Urinary bladder (tissue), 4 donors: ENCODE measurements around the gene GLYATL1B. TPM values are rescaled to one million over a fixed set of nuclear protein-coding genes. Genes with fewer than 3 reads are reported as not detected.
"Not testable (repeated sequence)": the region's sequence is repeated elsewhere in the genome, so short reads cannot be mapped to it uniquely, and the experiment has no call there.

Experiments used
- DNase-seq: peaks from one replicate; pipeline ENCODE4 v3.0.0-alpha.2; 2015; ENCODE audit errors: extremely low spot score
- H3K27ac ChIP-seq: one replicate; pipeline ENCODE4 v1.5.1; 2013; ENCODE audit warnings: low read depth, mild to moderate bottlenecking, moderate library complexity
- H3K36me3 ChIP-seq: one replicate; pipeline ENCODE4 v1.6.1; 2013; ENCODE audit warnings: mild to moderate bottlenecking, moderate library complexity; ENCODE audit not compliant: insufficient read depth
- H3K4me1 ChIP-seq: one replicate; pipeline ENCODE4 v1.6.1; 2013; ENCODE audit warnings: mild to moderate bottlenecking, moderate library complexity; ENCODE audit not compliant: insufficient read depth
- H3K4me3 ChIP-seq: one replicate; pipeline ENCODE4 v1.5.1; 2013; ENCODE audit warnings: low read depth, low read length
- WGBS: extraction: QIAGEN DNeasy Blood & Tissue Kit; methylation state at CpG from one replicate; pipeline ENCODE4 v1.1.7; 2013; 5-methylcytosine and 5-hydroxymethylcytosine counted together
- polyA plus RNA-seq: library from polyadenylated mRNA; stranded (reverse); fragments of 200-250 nt; gene quantifications from one replicate; pipeline ENCODE4 v1.2.3, GENCODE V29; 2013
- total RNA-seq: library from RNA; depleted of rRNA; stranded (reverse); fragments of >200 nt; gene quantifications from one replicate; pipeline ENCODE4 v1.2.3, GENCODE V29; 2014
- donor health status: healthy with polysubstance abuse.
- donor health status: healthy.

GLYATL1B gene
- not detected for total RNA-seq
- polyA plus RNA-seq = not detected

DNA sequence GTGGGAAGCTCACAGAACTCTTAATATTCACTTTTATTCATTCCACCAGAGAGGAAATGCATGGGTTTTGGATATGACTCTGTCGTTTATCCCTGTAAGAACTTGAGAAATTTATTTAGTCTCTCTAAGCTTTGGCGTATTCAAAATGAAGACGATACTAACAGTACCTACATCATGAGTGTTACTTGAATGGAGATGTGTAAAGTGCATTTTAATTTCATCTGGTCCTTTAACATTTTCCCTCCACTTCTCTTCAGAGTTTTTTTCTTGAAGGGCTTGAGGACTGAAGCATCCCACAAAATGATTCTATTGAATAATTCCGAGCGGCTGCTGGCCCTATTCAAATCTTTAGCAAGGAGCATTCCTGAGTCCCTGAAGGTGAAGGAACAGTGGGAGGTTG lies at the start of gene GLYATL1B:
GLYATL1B (plus strand) TSS at position 301 of the 400 bp plus-strand sequence; CDS start at position 301, 0 bp downstream.
- not testable (repeated sequence) for H3K4me3 ChIP-seq, H3K36me3 ChIP-seq, H3K4me1 ChIP-seq, H3K27ac ChIP-seq, DNase-seq
- 76% methylated on average over 5 of the region's 5 CpGs for WGBS

DNA sequence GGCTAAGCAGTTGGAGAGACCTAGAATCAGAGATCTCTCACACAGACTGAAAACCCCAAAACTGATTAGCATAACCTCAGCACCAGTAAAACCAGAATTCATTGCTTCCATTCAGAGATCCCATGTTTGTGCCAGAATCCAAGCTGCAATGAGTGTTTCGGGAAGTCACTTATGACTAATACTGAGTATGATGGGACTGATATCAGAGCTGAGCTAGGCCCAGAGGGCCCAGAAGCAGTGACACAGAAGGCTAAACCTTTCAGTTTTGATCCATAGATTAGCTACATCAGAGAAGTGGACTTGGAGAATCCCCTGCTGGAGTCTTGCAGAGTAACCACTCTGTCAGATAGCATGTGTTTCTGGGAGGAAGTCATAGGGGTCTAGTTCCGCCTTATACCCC lies 49.6 kb upstream of the GLYATL1B start:
- not testable (repeated sequence) for H3K4me3 ChIP-seq, H3K27ac ChIP-seq, H3K4me1 ChIP-seq, DNase-seq, H3K36me3 ChIP-seq
- 69% methylated on average over 2 of the region's 2 CpGs for WGBS

DNA sequence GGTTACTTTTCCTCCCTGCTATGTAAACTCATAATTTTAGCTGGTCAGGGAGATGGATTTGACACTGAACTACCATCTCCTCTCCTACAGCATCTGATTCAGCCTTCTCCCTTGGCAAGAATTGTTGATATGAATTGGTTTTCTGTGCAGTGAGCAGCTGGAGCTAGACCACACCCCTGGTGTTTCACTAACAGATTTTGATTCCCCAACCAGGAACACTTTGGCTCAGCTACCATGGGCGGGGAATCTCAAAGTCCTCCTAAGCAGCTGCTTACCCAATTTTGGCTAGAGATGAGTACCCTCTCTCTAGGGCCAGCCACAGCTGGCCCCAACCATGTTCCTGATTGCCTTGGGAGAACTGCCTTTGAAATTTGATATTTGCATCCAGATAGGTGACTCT lies 48.7 kb upstream of the GLYATL1B start:
- H3K4me3 ChIP-seq, H3K36me3 ChIP-seq, H3K4me1 ChIP-seq, DNase-seq, H3K27ac ChIP-seq: not testable (repeated sequence)
- 79% methylated on average over 1 of the region's 1 CpG for WGBS

DNA sequence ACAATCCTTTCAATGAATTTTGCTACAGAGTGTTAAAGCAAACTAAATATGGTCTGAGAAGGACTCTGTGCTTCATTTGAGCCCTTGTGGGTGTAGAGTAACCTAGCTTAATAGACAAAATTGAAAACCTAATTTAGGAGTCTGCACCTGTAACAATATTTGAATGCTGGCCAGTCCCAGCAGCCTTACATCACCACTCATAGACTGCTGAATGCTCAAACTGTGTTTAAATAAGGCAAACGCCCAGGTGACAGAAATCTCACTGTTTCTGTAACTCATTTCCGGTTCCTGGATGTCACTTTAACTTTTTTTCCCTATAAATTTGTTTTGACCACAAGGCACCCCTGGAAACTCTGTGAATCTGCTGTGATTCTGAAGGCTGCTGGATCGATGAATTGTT lies 45.5 kb upstream of the GLYATL1B start:
- no peak overlapping the region for H3K4me3 ChIP-seq
- 54% methylated on average over 3 of the region's 3 CpGs for WGBS
- no peaks in the 10 kb centered on the region for H3K4me1 ChIP-seq
- no peaks in the 10 kb centered on the region for H3K36me3 ChIP-seq
- no peak for DNase-seq
- H3K27ac ChIP-seq = no peak overlapping the region

DNA sequence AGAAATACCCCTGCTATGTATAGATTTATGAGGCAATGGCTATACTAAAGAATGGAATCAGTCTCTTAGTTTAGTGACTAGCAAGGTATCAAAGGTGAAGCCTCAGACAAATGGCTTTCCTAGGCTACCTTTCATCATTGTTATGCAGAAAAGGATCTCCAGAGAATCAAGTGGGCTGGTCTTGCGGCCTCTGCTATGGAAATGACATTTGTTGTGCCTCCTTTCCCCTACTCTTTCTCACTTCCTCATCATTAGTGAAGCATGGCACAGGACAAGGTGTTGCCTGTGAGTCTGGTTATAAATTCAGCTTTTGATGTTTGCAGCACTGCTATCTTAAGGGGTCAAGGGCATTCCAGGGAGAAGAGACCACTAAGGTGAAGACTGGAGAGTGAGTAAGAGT lies 34.7 kb upstream of the GLYATL1B start:
- not testable (repeated sequence) for H3K4me3 ChIP-seq, H3K27ac ChIP-seq, H3K4me1 ChIP-seq, H3K36me3 ChIP-seq, DNase-seq
- 89% methylated on average over 1 of the region's 1 CpG for WGBS

DNA sequence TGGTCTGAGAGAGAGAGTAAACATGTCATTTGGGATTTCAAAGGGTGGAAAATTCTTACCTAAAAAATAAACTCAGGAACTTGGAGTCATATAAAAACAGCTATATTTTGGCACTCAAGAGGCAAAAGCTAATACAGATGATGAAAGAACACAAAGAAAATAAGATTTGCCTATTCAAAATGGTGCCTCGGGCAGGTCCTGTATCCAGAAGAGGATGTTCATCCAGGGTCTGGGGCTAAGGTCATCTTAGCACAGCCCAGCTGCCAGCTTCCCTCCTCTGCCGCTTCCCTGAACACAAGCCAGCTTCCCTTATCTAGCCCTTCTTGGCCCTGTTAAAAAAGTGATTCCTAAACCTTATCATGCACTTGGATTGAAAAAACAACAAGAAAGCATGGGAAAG lies 33.8 kb upstream of the GLYATL1B start:
- H3K4me3 ChIP-seq, H3K36me3 ChIP-seq, H3K4me1 ChIP-seq, H3K27ac ChIP-seq, DNase-seq: not testable (repeated sequence)
- WGBS = 53% methylated on average over 2 of the region's 2 CpGs

DNA sequence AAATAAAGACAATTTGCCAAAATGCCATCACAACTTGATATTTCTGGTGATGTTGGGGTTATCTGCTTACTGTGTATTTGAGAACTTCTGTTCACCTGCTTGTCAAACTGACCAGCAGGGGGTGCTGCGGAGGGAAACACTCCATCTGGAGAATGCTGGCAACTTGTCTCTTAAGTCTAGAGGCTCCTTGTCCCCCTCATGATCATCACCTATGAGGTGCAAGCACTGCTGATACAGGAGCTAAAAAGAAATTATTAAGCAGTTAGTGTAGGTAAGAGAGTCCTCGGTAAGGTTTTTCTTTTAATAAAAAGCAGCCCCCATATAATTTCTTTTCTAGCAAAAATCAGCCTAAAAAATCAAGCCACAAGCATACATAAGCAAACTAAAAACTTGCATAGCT lies 32.7 kb upstream of the GLYATL1B start:
- DNase-seq = no peak
- Histone ChIP-seq H3K36me3 (no peaks in the 10 kb centered on the region), H3K27ac (no peak overlapping the region), H3K4me3 (no peak overlapping the region), H3K4me1 (no peaks in the 10 kb centered on the region)
- 40% methylated on average over 2 of the region's 2 CpGs for WGBS

- peak; percentile 31 for DNase-seq
- not testable (repeated sequence) for H3K4me1 ChIP-seq, H3K4me3 ChIP-seq, H3K27ac ChIP-seq, H3K36me3 ChIP-seq
- 7% methylated on average over 27 of the region's 27 CpGs for WGBS
Observed at GRCh38 chr11:59058120-59059033, 27.7 kb upstream of the GLYATL1B start.

DNA sequence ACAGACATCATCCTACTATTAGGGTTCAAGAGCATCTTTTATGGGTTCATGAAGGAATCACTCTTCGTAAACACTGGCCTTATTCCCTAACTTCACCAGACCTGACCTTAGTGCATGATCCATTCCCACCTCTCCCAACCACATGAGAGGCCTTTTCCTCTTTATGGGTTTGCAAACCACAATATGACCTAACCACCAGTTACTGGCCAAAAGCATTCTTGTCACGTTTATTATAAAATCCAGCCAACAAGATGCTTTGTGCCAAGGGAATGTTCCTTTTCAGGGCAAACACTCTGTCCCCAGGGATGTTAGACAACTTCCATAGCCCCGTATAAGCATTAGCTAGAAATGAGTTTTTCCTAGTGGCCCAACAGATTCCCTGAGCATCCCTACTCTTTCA lies 26.0 kb upstream of the GLYATL1B start:
- not testable (repeated sequence) for H3K36me3 ChIP-seq, DNase-seq, H3K4me1 ChIP-seq, H3K4me3 ChIP-seq, H3K27ac ChIP-seq
- 61% methylated on average over 3 of the region's 3 CpGs for WGBS

GRCh38 chr11:59062602-59063529 lies 23.2 kb upstream of the GLYATL1B start:
- WGBS = 47% methylated on average over 56 of the region's 56 CpGs
- Histone ChIP-seq H3K36me3 (no peaks in the 10 kb centered on the region), H3K4me1 (no peaks in the 10 kb centered on the region), H3K4me3 (no peak overlapping the region), H3K27ac (no peak overlapping the region)
- no peak for DNase-seq

GRCh38 chr11:59063996-59064727 lies 21.9 kb upstream of the GLYATL1B start:
- not testable (repeated sequence) for DNase-seq, H3K27ac ChIP-seq, H3K36me3 ChIP-seq, H3K4me3 ChIP-seq, H3K4me1 ChIP-seq
- WGBS = 75% methylated on average over 14 of the region's 14 CpGs

- no peak for DNase-seq
Observed at GRCh38 chr11:59069087-59069486, 17.0 kb upstream of the GLYATL1B start.

DNA sequence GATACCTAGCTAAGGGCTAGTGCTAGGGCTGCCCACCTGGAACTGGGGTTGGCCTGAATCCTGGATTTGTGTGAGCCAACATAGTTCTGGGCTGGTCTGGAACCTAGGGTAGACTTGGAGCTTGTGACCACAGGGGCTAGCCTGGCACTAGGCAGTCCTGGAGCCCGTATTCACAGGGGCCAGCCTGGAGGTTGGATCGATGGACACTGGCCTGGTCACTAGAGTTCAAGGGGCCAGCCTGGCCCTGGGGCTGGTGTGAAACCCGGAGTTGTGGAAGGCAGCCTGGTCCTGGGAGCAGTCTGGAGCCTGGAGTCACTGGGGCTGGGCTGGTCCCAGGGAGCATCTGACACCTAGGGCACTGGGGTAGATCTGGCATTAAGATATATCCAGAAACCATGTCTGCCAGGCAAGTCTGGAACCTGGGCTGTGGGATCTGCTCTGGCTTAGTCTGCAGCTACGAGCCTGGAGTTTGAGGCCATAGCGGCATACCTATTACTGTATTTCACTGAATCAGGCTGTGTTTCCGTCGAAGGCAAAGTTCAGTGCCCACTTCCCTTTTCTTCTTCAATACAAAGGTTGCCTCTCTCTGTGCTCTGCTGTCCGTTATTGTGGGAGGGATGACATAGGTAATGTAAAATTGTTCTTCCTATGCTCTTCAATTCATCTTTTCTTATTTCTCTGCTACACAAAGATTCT lies 9.1 kb upstream of the GLYATL1B start:
- DNase-seq = no peak
- WGBS = 86% methylated on average over 8 of the region's 8 CpGs
- no peak overlapping the region for H3K27ac ChIP-seq

More at GRCh38 chr11:59069087-59069486, 17.0 kb upstream of the GLYATL1B start:
- H3K4me1 ChIP-seq = no peaks in the 10 kb centered on the region
- H3K36me3 ChIP-seq = no peaks in the 10 kb centered on the region
- no peak overlapping the region for H3K27ac ChIP-seq
- H3K4me3 ChIP-seq = no peak overlapping the region
- 71% methylated on average over 1 of the region's 1 CpG for WGBS

More for the DNA sequence above, 9.1 kb upstream of the GLYATL1B start:
- no peaks in the 10 kb centered on the region for H3K36me3 ChIP-seq
- H3K4me1 ChIP-seq = no peaks in the 10 kb centered on the region
- H3K4me3 ChIP-seq = no peak overlapping the region
